Osteoblast (primary cell): Measurements from ENCODE around the gene ITGB1. TPM values are rescaled to one million over a fixed set of nuclear protein-coding genes. Genes with fewer than 3 reads are reported as not detected.

ENCODE experiments used
- DNase-seq: peaks from one replicate; pipeline ENCODE4 v3.0.0; 2011; ENCODE audit warnings: low spot score, mixed read lengths; ENCODE audit not compliant: insufficient read length; ENCODE audit errors: missing footprints
- H2AFZ ChIP-seq: 2 replicates; pipeline ENCODE4 v1.6.0; 2011; ENCODE audit warnings: mild to moderate bottlenecking, low read length
- H3K27ac ChIP-seq: 2 replicates; pipeline ENCODE4 v1.5.1; 2011; ENCODE audit warnings: mild to moderate bottlenecking, low read depth, low read length, moderate library complexity
- H3K27me3 ChIP-seq: 2 replicates; pipeline ENCODE4 v1.6.0; 2012; ENCODE audit warnings: mild to moderate bottlenecking, control low read depth, inconsistent platforms, low read length, moderate library complexity; ENCODE audit not compliant: insufficient read depth
- H3K36me3 ChIP-seq: 2 replicates; pipeline ENCODE4 v1.5.1; 2011; ENCODE audit warnings: mild to moderate bottlenecking, low read length, control low read depth, moderate library complexity; ENCODE audit not compliant: insufficient read depth
- H3K4me1 ChIP-seq: 2 replicates; pipeline ENCODE4 v1.5.1; 2011; ENCODE audit warnings: mild to moderate bottlenecking, low read length, control low read depth, moderate library complexity; ENCODE audit not compliant: insufficient read depth
- H3K4me2 ChIP-seq: 2 replicates; pipeline ENCODE4 v1.6.0; 2011; ENCODE audit warnings: mild to moderate bottlenecking, low read length; ENCODE audit not compliant: insufficient read depth
- H3K4me3 ChIP-seq: fragments of 200-600 bp; sonication (generic); 3 replicates; pipeline ENCODE4 v1.5.1; 2012; ENCODE audit warnings: mild to moderate bottlenecking, low read length, inconsistent platforms; ENCODE audit not compliant: insufficient read depth
- H3K79me2 ChIP-seq: 2 replicates; pipeline ENCODE4 v1.6.0; 2012; ENCODE audit warnings: mild to moderate bottlenecking, low read length, control low read depth, inconsistent platforms; ENCODE audit not compliant: insufficient read depth
- H3K9me3 ChIP-seq: 2 replicates; pipeline ENCODE4 v1.5.1; 2011; ENCODE audit warnings: low read depth, low read length, control low read depth
- H4K20me1 ChIP-seq: 2 replicates; pipeline ENCODE4 v1.6.0; 2012; ENCODE audit warnings: mild to moderate bottlenecking, low read length, control low read depth; ENCODE audit not compliant: insufficient read depth
- total RNA-seq: library from RNA; depleted of rRNA; stranded (reverse); fragments of >200 nt; gene quantifications from 2 replicates; pipeline ENCODE4 v1.2.3, GENCODE V29; 2012
- TF ChIP-seq, protein P1 (sequence below): IDR thresholded peaks from 2 replicates; pipeline ENCODE4 v1.5.1; 2011; ENCODE audit warnings: mild to moderate bottlenecking, low read depth, low read length, moderate library complexity; ENCODE audit errors: extremely low read depth

ITGB1 gene
- 1,572 and 1,742 TPM in 2 replicates for total RNA-seq

DNA sequence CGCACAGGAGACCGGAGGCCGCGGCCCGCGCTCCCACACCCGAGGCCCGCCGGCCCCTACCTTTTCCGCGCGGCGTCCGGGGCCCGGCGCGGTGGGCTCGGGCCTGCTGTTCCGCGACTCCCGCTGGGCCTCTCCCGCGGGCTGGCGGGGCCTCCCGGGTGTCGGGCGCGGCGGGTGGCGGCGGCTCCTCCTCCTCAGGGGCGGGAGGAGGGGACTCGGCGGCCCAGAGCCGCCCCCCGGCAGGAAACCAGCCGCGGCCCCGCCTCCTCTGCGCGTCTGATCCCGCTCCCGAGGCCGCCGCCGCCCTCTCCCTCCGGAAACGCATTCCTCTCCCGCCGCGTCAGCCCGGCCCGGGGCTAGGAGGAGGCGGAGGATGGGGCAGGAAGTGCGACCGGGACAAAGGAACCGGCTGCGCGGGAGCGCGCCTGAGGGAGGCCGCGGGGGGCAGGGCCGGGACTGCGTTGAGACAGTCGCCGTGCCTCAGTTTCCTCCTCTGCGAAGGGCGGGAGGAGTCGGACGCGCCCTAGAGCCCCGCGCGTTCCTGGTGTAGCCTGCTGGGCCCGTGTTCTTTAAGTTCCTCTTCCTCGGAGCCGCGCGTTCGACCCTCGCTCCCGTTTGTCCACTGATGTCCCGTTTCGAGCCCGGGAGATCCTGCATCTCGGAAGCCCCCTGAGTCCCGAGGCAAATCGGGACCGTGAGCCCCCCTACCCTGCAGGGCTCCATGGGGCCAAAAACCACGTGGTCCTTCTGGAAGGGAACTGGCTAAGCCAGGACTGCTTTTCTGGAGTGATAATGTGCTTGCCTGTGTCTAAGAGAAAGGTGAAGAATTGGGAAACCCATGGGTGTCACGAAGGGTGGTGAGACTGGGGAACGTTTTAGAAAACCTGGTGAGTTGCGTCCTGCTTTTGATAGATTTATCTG is at the start of gene ITGB1:
TSS of gene ITGB1 (minus strand) at position 146 of the 921 bp plus-strand sequence. CDS start 22,672 bp downstream, outside the sequence.
- H3K4me1 ChIP-seq, result peaks cover 61% of the 10 kb centered on the region

DNA sequence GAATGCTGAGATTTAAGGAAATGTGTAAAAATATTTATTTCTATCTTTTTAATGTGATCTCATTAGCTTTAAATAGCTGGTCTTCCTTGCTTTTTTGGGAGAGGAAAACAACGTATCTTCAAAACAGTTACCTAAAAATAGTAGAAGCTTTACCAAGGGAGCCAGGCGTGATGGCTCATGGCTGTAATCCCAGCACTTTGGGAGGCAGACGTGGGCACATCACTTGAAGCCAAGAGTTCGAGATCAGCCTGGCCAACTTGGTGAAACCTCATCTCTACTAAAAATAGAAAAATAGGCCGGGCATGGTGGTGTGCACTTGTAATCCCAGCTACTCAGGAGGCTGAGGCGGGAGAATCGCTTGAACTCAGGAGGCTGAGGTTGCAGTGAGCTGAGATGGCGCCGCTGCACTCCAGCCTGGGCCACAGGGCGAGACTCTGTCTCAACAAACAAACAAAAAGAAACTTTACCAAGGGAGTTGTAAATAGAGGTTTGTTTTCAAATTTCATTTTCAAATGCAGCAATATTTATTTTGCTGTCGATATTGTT is 48.4 kb upstream of the ITGB1 start:
- Histone ChIP-seq H3K4me2 (peak overlapping the region; percentile 84), H2AFZ (no peak overlapping the region), H4K20me1 (no peaks in the 10 kb centered on the region), H3K27ac (peak overlapping the region; percentile 97), H3K9me3 (no peaks in the 10 kb centered on the region), H3K36me3 (no peaks in the 10 kb centered on the region), H3K4me1 (peaks cover 52% of the 10 kb centered on the region), H3K27me3 (no peaks in the 10 kb centered on the region), H3K4me3 (no peak overlapping the region), H3K79me2 (peaks cover 12% of the 10 kb centered on the region)
- TF ChIP-seq, protein P1, sequence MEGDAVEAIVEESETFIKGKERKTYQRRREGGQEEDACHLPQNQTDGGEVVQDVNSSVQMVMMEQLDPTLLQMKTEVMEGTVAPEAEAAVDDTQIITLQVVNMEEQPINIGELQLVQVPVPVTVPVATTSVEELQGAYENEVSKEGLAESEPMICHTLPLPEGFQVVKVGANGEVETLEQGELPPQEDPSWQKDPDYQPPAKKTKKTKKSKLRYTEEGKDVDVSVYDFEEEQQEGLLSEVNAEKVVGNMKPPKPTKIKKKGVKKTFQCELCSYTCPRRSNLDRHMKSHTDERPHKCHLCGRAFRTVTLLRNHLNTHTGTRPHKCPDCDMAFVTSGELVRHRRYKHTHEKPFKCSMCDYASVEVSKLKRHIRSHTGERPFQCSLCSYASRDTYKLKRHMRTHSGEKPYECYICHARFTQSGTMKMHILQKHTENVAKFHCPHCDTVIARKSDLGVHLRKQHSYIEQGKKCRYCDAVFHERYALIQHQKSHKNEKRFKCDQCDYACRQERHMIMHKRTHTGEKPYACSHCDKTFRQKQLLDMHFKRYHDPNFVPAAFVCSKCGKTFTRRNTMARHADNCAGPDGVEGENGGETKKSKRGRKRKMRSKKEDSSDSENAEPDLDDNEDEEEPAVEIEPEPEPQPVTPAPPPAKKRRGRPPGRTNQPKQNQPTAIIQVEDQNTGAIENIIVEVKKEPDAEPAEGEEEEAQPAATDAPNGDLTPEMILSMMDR, result no peak
- no peak for DNase-seq

More for the DNA sequence above, at the start of gene ITGB1:
- peak; percentile 97 for DNase-seq
- TF ChIP-seq, protein P1, result no peak
- Histone ChIP-seq H3K36me3 (peaks cover 8% of the 10 kb centered on the region), H2AFZ (peak within 1 kb of the TSS; percentile 61), H3K27ac (peak within 1 kb of the TSS; percentile 98), H3K9me3 (no peaks in the 10 kb centered on the region), H3K4me2 (peak within 1 kb of the TSS; percentile 93), H3K4me3 (peak within 1 kb of the TSS; percentile 95), H4K20me1 (peaks cover 39% of the 10 kb centered on the region), H3K27me3 (no peaks in the 10 kb centered on the region), H3K79me2 (peaks cover 74% of the 10 kb centered on the region)

DNA sequence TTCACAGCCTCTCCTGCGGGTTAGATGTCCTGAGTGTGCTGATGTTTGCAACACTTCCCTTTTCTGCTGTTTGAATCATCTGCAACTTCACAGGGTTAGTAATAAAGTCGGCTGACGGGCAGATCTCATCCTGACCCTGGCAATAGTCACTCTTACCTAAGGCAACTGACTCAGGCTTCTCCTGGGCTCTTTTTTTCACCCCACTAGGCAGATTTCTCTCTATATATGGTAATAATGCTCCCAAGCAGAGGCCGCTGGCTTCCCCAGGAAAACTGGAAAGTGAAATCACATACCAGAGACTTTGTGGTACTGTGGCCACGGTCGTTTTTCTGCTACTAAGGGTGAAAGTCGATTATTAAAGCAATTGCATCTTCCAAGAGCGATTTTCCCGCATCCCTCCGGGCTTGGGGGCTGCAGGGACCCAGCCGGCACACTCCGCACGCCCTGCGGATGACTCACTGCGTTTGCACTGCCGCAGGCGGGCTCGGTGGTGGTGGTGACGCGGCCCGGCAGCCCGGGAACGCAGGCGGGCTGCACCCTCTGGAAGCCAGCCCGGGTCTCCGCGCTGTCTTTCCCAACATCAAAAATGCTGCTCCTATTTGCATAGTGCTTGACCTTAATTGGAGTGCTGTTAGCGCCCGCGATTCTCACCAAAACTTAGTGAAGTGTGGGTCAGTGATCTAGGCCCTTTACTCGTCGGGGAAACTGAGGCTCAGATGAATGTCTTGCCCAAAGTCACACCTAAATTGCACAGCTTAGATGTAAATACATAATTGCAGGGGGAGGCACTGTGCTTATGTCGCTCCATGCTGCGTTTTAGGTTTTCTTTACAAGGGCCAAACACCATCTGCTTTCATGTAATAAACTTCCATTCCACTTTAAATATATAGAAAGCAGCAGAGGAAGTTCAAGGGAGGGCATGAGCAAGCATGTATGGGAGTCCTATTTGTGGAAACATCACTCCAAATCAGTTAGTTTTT is 47.6 kb upstream of the ITGB1 start:
- DNase-seq, result peak; percentile 93
- Histone ChIP-seq H4K20me1 (no peaks in the 10 kb centered on the region), H2AFZ (peak overlapping the region; percentile 58), H3K4me3 (peak overlapping the region; percentile 71), H3K79me2 (peaks cover 12% of the 10 kb centered on the region), H3K27ac (peak overlapping the region; percentile 97), H3K27me3 (no peaks in the 10 kb centered on the region), H3K4me2 (peak overlapping the region; percentile 84), H3K36me3 (no peaks in the 10 kb centered on the region), H3K4me1 (peaks cover 47% of the 10 kb centered on the region), H3K9me3 (no peaks in the 10 kb centered on the region)
- TF ChIP-seq, protein P1, result no peak
